Measurements from ENCODE around the gene RAVER2. TPM values are rescaled to one million over a fixed set of nuclear protein-coding genes. Genes with fewer than 3 reads are reported as not detected.

The RAVER2 gene
- total and polyA plus RNA-seq, 10 of the 15 experiments (the other 5 are each of a cell fraction or from before 2014, with no cell fraction given) = 0.09 to 0.59 (median 0.41) TPM; not detected in 2

DNA sequence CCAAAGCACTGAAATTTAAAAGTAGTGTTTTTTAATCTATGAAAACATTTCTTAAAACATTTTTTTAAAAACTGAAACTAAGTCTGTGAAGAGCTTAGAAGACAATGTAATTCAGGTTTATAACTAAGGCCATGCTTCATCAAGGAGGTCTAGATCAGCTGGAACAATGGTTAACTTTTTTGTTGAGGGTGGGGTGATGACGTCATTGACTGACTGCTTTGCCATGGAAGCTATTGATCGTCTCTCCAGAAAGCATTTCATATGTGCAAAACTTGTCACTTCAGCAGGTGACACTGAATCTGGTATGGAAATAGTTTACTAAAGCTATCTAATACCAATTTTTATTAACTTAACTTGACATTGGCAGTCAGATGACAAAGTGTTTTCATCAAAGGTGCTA lies 21.0 kb downstream of the RAVER2 start:
- no peaks in the 10 kb centered on the region for H3K27me3 ChIP-seq (replicated peaks in 1 of 2; ENCODE audit: control insufficient read depth in 2 of 2, insufficient read depth in 2 of 2, low read length in 1 of 2)
- SMC1A ChIA-PET (ENCODE audit: uncharacterized antibody, unreplicated experiment) = no interaction called here
- BruUV-seq (replicated peaks) = no TSS peak
- intact Hi-C loops (cut with micrococcal nuclease; ENCODE audit: unreplicated experiment) (no loop called here), in situ Hi-C loops (cut with MboI) (no loop called here)
- no peaks in the 10 kb centered on the region for H3K9me3 ChIP-seq (replicated peaks; ENCODE audit: control insufficient read depth, insufficient read depth, low read length)
- H3K4me2 ChIP-seq (ENCODE audit: control insufficient read depth, insufficient read depth) = no peak overlapping the region
- no peaks in the 10 kb centered on the region for H3K79me2 ChIP-seq (ENCODE audit: control insufficient read depth, insufficient read depth, low read length)
- no peaks in the 10 kb centered on the region for H3K4me1 ChIP-seq (ENCODE audit: control insufficient read depth, insufficient read depth, low read length)
- no peak overlapping the region for H3K4me3 ChIP-seq
- RAD21 ChIA-PET (ENCODE audit: unreplicated experiment) = no interaction called here
- CTCF ChIA-PET = no interaction called here
- no peak overlapping the region for H3K27ac ChIP-seq (ENCODE audit: control insufficient read depth, insufficient read depth)
- H3K9ac ChIP-seq (ENCODE audit: control insufficient read depth, insufficient read depth, low read length) = no peak overlapping the region
- no peak for TF ChIP-seq CREB1 (IDR thresholded peaks at IDR 0.05; ENCODE audit: low read depth)
- TF ChIP-seq, protein P1, sequence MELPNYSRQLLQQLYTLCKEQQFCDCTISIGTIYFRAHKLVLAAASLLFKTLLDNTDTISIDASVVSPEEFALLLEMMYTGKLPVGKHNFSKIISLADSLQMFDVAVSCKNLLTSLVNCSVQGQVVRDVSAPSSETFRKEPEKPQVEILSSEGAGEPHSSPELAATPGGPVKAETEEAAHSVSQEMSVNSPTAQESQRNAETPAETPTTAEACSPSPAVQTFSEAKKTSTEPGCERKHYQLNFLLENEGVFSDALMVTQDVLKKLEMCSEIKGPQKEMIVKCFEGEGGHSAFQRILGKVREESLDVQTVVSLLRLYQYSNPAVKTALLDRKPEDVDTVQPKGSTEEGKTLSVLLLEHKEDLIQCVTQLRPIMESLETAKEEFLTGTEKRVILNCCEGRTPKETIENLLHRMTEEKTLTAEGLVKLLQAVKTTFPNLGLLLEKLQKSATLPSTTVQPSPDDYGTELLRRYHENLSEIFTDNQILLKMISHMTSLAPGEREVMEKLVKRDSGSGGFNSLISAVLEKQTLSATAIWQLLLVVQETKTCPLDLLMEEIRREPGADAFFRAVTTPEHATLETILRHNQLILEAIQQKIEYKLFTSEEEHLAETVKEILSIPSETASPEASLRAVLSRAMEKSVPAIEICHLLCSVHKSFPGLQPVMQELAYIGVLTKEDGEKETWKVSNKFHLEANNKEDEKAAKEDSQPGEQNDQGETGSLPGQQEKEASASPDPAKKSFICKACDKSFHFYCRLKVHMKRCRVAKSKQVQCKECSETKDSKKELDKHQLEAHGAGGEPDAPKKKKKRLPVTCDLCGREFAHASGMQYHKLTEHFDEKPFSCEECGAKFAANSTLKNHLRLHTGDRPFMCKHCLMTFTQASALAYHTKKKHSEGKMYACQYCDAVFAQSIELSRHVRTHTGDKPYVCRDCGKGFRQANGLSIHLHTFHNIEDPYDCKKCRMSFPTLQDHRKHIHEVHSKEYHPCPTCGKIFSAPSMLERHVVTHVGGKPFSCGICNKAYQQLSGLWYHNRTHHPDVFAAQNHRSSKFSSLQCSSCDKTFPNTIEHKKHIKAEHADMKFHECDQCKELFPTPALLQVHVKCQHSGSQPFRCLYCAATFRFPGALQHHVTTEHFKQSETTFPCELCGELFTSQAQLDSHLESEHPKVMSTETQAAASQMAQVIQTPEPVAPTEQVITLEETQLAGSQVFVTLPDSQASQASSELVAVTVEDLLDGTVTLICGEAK (IDR thresholded peaks at IDR 0.05; ENCODE audit: borderline replicate concordance) = no peak
- TF ChIP-seq ATF7 (IDR thresholded peaks at IDR 0.05; ENCODE audit: low read depth) = peak; percentile 41; the same call in 1 of the 2 replicates
- ATAC-seq = no peak
- DNase-seq (ENCODE audit: low read depth, low spot score) = no peak
- H4K20me1 ChIP-seq (ENCODE audit: control insufficient read depth, insufficient read depth) = no peaks in the 10 kb centered on the region
- POLR2A ChIA-PET = interaction anchor here (0.6 kb wide), 1 partner anchor 12 kb away, joined by 5 read pairs; no protein-coding TSS in a partner anchor
- no peak overlapping the region for H2AFZ ChIP-seq (ENCODE audit: control insufficient read depth, low read depth, low read length)
- WGBS (ENCODE audit: insufficient coverage, insufficient replicate concordance, low lambda C conversion rate, missing lambda C conversion rate) = 27% methylated on average over 2 of the region's 2 CpGs
- H3K36me3 ChIP-seq (ENCODE audit: control insufficient read depth in 2 of 2, insufficient read depth in 2 of 2, low read length in 1 of 2) = no peaks in the 10 kb centered on the region
- FAIRE-seq = no peak

DNA sequence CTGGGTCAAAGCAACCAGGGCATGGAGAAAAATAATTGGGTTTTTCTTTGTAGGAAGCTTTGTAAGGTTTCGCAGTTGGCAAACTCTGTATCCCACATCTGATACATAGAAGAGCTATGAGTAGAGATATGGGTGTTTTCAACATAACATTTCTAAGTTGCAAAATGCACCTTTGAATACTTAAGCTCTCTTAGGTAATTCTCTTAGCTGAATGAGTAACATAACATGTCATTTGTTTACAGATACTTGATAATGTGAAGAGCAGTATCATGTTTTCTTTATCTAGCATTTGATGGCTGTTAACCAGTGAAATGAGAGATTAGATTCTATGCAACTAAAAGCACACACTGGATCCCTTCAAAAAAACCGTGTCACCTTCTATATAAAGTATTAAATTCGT lies 21.6 kb downstream of the RAVER2 start:
- H3K27me3 ChIP-seq (replicated peaks in 1 of 2; ENCODE audit: control insufficient read depth in 2 of 2, insufficient read depth in 2 of 2, low read length in 1 of 2) = no peaks in the 10 kb centered on the region
- no peak for ATAC-seq
- no peak overlapping the region for H3K9ac ChIP-seq (ENCODE audit: control insufficient read depth, insufficient read depth, low read length)
- H3K4me1 ChIP-seq (ENCODE audit: control insufficient read depth, insufficient read depth, low read length) = no peaks in the 10 kb centered on the region
- TF ChIP-seq RAD51 (IDR thresholded peaks at IDR 0.05) = no peak
- no peak for TF ChIP-seq HCFC1 (IDR thresholded peaks at IDR 0.05; ENCODE audit: low read length)
- no peak for TF ChIP-seq CEBPB (IDR thresholded peaks at IDR 0.05; ENCODE audit: borderline replicate concordance in 1 of 2, low read depth in 2 of 2, low read length in 2 of 2)
- TF ChIP-seq ETV6 (conservative IDR thresholded peaks at IDR 0.05 in 1 of 2, IDR thresholded peaks at IDR 0.05 in 1 of 2; ENCODE audit: borderline replicate concordance in 1 of 2, low read depth in 1 of 2) = no peak
- TF ChIP-seq, protein P2, sequence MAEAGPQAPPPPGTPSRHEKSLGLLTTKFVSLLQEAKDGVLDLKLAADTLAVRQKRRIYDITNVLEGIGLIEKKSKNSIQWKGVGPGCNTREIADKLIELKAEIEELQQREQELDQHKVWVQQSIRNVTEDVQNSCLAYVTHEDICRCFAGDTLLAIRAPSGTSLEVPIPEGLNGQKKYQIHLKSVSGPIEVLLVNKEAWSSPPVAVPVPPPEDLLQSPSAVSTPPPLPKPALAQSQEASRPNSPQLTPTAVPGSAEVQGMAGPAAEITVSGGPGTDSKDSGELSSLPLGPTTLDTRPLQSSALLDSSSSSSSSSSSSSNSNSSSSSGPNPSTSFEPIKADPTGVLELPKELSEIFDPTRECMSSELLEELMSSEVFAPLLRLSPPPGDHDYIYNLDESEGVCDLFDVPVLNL (IDR thresholded peaks at IDR 0.05; ENCODE audit: low read depth, low read length) = no peak
- TF ChIP-seq, protein P3, sequence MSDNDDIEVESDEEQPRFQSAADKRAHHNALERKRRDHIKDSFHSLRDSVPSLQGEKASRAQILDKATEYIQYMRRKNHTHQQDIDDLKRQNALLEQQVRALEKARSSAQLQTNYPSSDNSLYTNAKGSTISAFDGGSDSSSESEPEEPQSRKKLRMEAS (IDR thresholded peaks at IDR 0.05; ENCODE audit: low read depth, low read length) = no peak
- no peak for TF ChIP-seq POLR2AphosphoS2 (IDR thresholded peaks at IDR 0.05; ENCODE audit: low read depth, low read length)
- no peak for TF ChIP-seq ATF7 (IDR thresholded peaks at IDR 0.05; ENCODE audit: low read depth)
- TF ChIP-seq, protein P4, sequence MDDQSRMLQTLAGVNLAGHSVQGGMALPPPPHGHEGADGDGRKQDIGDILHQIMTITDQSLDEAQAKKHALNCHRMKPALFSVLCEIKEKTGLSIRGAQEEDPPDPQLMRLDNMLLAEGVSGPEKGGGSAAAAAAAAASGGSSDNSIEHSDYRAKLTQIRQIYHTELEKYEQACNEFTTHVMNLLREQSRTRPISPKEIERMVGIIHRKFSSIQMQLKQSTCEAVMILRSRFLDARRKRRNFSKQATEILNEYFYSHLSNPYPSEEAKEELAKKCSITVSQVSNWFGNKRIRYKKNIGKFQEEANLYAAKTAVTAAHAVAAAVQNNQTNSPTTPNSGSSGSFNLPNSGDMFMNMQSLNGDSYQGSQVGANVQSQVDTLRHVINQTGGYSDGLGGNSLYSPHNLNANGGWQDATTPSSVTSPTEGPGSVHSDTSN (IDR thresholded peaks at IDR 0.05; ENCODE audit: insufficient replicate concordance, low read depth, low read length) = no peak
- intact Hi-C loops (cut with micrococcal nuclease; ENCODE audit: unreplicated experiment) = no loop called here
- H3K27ac ChIP-seq (ENCODE audit: control insufficient read depth, insufficient read depth) = no peak overlapping the region
- no peak overlapping the region for H2AFZ ChIP-seq (ENCODE audit: control insufficient read depth, low read depth, low read length)
- FAIRE-seq = no peak
- H3K9me3 ChIP-seq (replicated peaks; ENCODE audit: control insufficient read depth, insufficient read depth, low read length) = no peaks in the 10 kb centered on the region
- CTCF ChIA-PET = no interaction called here
- in situ Hi-C loops (cut with MboI) = no loop called here
- no peaks in the 10 kb centered on the region for H3K79me2 ChIP-seq (ENCODE audit: control insufficient read depth, insufficient read depth, low read length)
- WGBS (ENCODE audit: insufficient coverage, insufficient replicate concordance, low lambda C conversion rate, missing lambda C conversion rate) = 32% methylated on average over 3 of the region's 3 CpGs
- no peaks in the 10 kb centered on the region for H3K36me3 ChIP-seq (ENCODE audit: control insufficient read depth in 2 of 2, insufficient read depth in 2 of 2, low read length in 1 of 2)
- RAD21 ChIA-PET (ENCODE audit: unreplicated experiment) = no interaction called here
- no TSS peak for BruUV-seq (replicated peaks)
- H4K20me1 ChIP-seq (ENCODE audit: control insufficient read depth, insufficient read depth) = no peaks in the 10 kb centered on the region
- H3K4me2 ChIP-seq (ENCODE audit: control insufficient read depth, insufficient read depth) = no peak overlapping the region
- DNase-seq (ENCODE audit: low read depth, low spot score) = no peak
- SMC1A ChIA-PET (ENCODE audit: uncharacterized antibody, unreplicated experiment) = no interaction called here
- POLR2A ChIA-PET = interaction anchor here (0.6 kb wide), 1 partner anchor 13 kb away, joined by 5 read pairs; no protein-coding TSS in a partner anchor
- H3K4me3 ChIP-seq = no peak overlapping the region

Data from GM12878 (cell line).